ENCODE results near the gene LRRC55. TPM values are rescaled to one million over a fixed set of nuclear protein-coding genes. Genes with fewer than 3 reads are reported as not detected.

Gene LRRC55
- total RNA-seq, 6 donors from 2014 or later, result 0.10 to 0.11 TPM; not detected in 4

GRCh38 chr11:57158599-57158998, 23.2 kb upstream of the LRRC55 start:
- Histone ChIP-seq H3K4me1 (no peaks in the 10 kb centered on the region), H3K27me3 (no peaks in the 10 kb centered on the region), H3K27ac (no peak overlapping the region), H3K9me3 (no peaks in the 10 kb centered on the region), H3K36me3 (no peaks in the 10 kb centered on the region), H3K4me3 (no peak overlapping the region)
- DNase-seq (no peak), ATAC-seq (ENCODE audit: low FRiP score in 2 of 2) (no peak)
- no peak for TF ChIP-seq POLR2AphosphoS5 (IDR thresholded peaks at IDR 0.05)
- TF ChIP-seq CTCF (IDR thresholded peaks at IDR 0.05), result no peak
- TF ChIP-seq EP300 (IDR thresholded peaks at IDR 0.05), result no peak
- TF ChIP-seq POLR2A (IDR thresholded peaks at IDR 0.05), result no peak
- WGBS, 2 donors, result 89 to 100% methylated on average over 1 of the region's 1 CpG

GRCh38 chr11:57160665-57161064, 21.1 kb upstream of the LRRC55 start:
- H3K4me3 ChIP-seq, result no peak overlapping the region
- no peaks in the 10 kb centered on the region for H3K9me3 ChIP-seq
- no peaks in the 10 kb centered on the region for H3K4me1 ChIP-seq
- H3K36me3 ChIP-seq, result no peaks in the 10 kb centered on the region
- no peaks in the 10 kb centered on the region for H3K27me3 ChIP-seq
- ATAC-seq (ENCODE audit: low FRiP score in 2 of 2), result no peak
- no peak overlapping the region for H3K27ac ChIP-seq
- 67 to 81% methylated on average over 2 of the region's 2 CpGs for WGBS, 2 donors
- TF ChIP-seq CTCF (IDR thresholded peaks at IDR 0.05) (no peak), POLR2A (IDR thresholded peaks at IDR 0.05) (no peak), EP300 (IDR thresholded peaks at IDR 0.05) (no peak), POLR2AphosphoS5 (IDR thresholded peaks at IDR 0.05) (no peak)
- DNase-seq, result no peak

- TF ChIP-seq CTCF (IDR thresholded peaks at IDR 0.05) (no peak), EP300 (IDR thresholded peaks at IDR 0.05) (no peak), POLR2AphosphoS5 (IDR thresholded peaks at IDR 0.05) (no peak), POLR2A (IDR thresholded peaks at IDR 0.05) (no peak)
- Histone ChIP-seq H3K27ac (no peak overlapping the region), H3K9me3 (no peaks in the 10 kb centered on the region), H3K4me1 (no peaks in the 10 kb centered on the region), H3K36me3 (no peaks in the 10 kb centered on the region), H3K4me3 (no peak overlapping the region), H3K27me3 (no peaks in the 10 kb centered on the region)
- ATAC-seq (ENCODE audit: low FRiP score in 2 of 2), result no peak
- WGBS, 2 donors, result 54 to 57% methylated on average over 5 of the region's 5 CpGs
- no peak for DNase-seq
These were observed 20.4 kb upstream of the LRRC55 start for GRCh38 chr11:57161351-57161750.

GRCh38 chr11:57162179-57162898, 19.4 kb upstream of the LRRC55 start:
- Histone ChIP-seq H3K4me3 (no peak overlapping the region), H3K27ac (no peak overlapping the region), H3K4me1 (no peaks in the 10 kb centered on the region), H3K27me3 (no peaks in the 10 kb centered on the region), H3K36me3 (no peaks in the 10 kb centered on the region), H3K9me3 (no peaks in the 10 kb centered on the region)
- TF ChIP-seq POLR2A (IDR thresholded peaks at IDR 0.05) (no peak), EP300 (IDR thresholded peaks at IDR 0.05) (no peak), POLR2AphosphoS5 (IDR thresholded peaks at IDR 0.05) (no peak), CTCF (IDR thresholded peaks at IDR 0.05) (no peak)
- ATAC-seq (ENCODE audit: low FRiP score in 2 of 2) (no peak), DNase-seq (no peak)
- 71 to 85% methylated on average over 6 of the region's 6 CpGs for WGBS, 2 donors

Measured in upper lobe of left lung (tissue), 6 donors.